Inflammatory macrophage (primary cell): ENCODE data around the gene IKBKE.
A peak's percentile ranks its signal among the peaks of the same experiment; 100 is the strongest.

Experiments used
- DNase-seq, 2 donors: peaks; one replicate each; pipeline ENCODE4 v3.0.0-alpha.2; 2020 to 2022

Gene IKBKE

DNA sequence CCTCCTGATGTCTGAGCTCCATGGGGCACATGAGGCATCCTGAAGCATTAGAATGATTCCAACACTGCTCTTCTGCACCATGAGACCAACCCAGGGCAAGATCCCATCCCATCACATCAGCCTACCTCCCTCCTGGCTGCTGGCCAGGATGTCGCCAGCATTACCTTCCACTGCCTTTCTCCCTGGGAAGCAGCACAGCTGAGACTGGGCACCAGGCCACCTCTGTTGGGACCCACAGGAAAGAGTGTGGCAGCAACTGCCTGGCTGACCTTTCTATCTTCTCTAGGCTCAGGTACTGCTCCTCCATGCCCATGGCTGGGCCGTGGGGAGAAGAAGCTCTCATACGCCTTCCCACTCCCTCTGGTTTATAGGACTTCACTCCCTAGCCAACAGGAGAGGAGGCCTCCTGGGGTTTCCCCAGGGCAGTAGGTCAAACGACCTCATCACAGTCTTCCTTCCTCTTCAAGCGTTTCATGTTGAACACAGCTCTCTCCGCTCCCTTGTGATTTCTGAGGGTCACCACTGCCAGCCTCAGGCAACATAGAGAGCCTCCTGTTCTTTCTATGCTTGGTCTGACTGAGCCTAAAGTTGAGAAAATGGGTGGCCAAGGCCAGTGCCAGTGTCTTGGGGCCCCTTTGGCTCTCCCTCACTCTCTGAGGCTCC is 26.0 kb downstream of the IKBKE start:
- peak; percentile 63 to 83 for DNase-seq

DNA sequence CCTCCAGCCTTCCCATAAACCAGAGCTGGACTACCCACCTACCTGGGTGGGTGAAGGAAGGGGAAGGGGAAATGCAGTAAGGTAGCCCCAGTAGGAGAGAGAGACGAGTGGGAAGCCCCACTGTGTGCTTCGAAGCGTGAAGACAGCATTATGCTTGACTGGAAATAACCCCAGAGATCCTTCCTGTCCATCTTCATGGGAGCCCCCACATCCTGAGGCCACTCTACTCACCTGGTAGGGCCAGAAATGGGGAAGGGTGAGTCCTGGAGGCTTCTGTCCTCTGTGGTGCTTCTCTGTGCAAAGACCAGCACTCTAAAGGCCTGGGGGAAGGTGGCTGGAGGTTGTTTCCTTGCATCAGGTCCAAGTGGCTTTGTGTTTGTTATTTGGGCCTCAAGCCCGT is 27.1 kb downstream of the IKBKE start:
- no peak for DNase-seq

DNA sequence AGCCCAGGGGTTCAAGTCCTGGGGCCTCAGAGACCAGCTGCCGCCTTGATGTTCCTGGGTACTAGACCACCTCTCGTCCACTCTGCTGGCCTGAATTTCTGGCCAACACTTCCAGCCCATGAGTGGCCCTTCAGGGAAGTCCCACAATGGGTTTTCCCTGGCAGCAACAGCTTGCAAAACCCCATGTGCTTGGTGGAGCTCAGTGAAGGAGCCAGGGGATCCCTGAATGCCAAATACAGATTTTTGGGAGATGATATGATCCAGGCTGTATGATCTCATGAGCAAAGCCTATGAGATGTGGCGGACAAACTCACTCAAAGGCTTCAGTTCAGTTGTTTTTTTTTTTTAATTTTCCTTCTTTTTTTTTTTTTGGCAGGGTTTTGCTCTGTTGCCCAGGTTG is 27.5 kb downstream of the IKBKE start:
- no peak for DNase-seq

DNA sequence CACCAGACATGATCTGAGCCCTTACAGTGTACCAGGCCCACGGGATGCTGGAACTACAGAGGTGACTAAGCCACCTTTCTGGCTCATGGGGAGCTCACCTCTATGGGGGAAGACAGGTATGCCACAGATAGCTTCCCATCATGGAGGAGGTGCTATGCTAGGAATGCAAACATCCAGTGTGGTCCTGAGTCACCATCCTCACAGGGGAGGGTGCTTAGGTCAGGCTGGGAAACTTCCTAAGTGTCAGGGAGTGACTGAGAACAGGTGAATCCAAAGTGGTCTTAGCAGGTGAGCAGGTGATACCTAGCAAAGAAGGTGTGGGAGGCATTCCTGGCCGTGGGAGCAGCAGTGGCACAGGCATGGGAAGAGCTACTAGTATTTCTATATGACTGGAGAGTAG is 28.4 kb downstream of the IKBKE start:
- no peak for DNase-seq

DNA sequence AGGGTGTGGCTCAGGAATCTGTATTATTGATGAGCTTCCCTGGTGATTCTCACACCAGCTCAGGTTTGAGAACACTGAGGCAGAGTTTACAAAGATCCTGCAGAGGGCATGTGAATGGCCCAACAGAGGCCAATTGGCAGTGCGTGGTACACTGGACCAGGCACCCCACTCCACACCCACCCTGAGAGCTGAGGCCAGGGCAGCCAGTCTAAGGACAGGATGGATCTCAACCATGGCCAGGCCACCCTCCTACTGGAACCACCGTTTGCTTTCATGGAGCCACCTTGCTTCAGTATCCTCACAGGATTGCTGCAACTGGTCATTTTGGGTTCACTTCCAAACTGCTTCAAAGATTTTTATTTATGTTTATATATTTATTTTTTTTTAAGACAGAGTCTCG is 29.8 kb downstream of the IKBKE start:
- DNase-seq: no peak

DNA sequence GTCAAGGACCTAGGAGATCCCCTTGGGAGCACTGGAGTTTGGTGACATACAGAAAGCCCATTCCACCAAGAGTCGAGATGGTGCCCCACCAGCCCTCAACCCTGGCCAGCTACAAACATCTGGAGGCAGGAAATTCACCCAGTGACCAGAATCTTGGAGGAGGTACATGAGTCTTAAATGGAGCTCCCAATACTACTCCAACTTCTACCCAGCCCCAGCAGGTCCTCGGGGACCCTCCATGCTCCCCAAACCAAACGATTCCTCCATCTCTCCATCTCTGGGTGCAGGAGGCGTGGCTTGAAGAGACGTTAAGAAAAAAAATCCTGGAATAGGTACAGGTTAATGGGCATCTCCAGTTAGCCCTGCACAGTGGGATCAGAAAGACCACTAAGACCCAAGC is 31.6 kb downstream of the IKBKE start:
- DNase-seq: no peak

GRCh38 chr1:206502403-206502802 is 32.1 kb downstream of the IKBKE start:
- no peak for DNase-seq

GRCh38 chr1:206502812-206503211 is 32.5 kb downstream of the IKBKE start:
- no peak for DNase-seq

- peak; percentile 97 to 98 for DNase-seq
These were observed 33.5 kb downstream of the IKBKE start for GRCh38 chr1:206503591-206504362.

DNA sequence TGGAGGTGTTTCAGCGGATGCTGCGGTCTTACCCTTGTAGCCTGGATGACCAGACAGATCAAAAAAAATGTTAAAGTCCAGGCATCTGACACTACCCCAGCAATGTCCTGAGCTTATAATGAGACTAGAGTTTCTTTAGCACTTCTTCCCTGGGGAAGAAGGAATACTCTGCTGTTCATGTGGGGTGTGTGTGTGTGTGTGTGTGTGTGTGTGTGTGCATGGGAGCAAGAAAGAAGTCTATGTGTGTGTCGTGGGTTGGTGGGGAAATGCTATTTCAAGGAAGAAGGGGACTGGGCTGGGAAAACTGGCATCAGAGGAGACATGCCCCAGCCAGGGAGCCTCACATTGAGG is 34.1 kb downstream of the IKBKE start:
- DNase-seq: no peak

GRCh38 chr1:206505702-206506355 is 35.6 kb downstream of the IKBKE start:
- peak in 1 of 2 donors; percentile 22 for DNase-seq

DNA sequence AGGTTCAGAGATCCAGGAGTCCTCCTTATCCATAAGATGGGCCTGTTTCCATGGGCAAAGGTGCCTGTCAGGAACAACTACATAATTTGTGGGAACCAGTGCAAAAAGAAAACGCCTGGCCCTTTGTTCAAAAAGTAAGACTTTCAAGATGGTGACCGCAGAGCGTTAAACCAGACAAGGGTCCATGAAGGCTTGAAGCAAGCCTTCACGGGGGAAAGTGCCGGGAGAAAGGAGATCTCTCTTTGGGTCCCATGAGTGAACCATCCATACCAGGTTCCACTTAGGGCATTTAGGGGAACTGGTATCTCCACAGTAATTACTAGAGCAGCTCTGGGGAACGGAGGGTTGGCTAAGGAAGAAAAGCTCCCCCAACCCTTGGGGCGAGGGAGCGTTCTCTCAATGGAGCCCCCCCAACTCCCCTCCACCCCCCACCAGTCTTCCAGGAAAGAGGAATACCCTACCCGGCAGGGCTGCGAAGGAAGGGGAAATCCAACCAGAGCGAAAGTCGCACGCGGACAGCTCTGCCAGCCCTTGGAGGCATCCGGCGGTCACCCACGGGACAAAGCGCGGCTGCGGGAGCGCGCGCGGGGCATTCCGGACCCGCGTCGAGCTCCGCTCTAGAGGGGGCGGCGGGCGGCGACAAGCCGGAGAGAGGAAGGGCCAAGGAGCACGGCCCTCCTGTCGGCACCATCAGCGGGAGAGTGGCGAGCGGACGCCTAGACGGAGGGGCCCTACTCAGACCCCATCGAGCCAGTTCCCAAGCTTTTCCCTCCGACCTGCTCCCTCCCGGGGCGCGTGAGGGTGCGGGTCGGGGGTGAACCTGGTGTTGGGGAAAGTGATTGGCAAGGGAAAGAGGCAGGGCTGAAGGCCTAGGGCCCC is 36.4 kb downstream of the IKBKE start:
- DNase-seq: peak in 1 of 2 donors; percentile 53

- DNase-seq: peak; percentile 69 to 83
These were observed 37.2 kb downstream of the IKBKE start, which contains the start of gene RASSF5 for GRCh38 chr1:206507284-206508129. TSS of gene RASSF5 (plus strand) at chr1:206507531. CDS start at chr1:206507603, 72 bp downstream.

DNA sequence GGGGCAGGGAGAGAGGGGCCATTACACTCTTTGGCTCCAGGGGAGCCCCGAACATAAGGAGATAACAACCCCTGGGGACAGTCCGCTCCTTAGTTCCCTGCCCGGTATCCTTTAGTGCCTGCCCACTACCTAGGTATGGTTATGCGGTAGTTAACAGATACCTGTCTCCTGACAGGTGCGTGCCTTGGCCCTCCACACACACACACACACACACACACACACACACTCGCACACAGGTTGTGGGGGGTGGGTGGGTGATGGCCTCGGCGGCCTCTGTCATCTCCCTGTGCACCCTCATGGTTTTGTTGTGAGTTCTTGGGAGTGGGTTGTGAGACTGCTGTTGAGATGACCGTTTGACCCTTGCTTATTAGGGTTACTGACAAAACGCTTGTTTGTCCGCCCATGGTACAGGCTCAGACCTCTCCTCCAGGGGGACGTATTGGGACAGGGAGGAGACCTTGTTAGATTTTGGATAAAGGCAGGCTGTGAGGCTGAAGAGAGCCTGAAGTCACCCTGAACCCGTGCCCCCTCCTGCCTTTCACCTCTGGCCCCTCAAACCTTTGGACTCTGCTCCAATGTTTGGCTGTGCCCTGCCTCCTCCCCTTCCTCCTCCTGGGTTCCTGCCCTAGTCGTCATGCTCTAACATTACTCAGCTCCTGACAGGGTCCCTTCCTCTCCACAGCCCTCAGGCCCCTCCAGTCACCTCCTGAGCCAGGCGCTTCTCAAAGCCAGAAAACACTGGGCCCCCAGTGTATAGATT is 38.0 kb downstream of the IKBKE start:
- no peak for DNase-seq

GRCh38 chr1:206508956-206509355 is 38.7 kb downstream of the IKBKE start:
- DNase-seq: no peak

DNA sequence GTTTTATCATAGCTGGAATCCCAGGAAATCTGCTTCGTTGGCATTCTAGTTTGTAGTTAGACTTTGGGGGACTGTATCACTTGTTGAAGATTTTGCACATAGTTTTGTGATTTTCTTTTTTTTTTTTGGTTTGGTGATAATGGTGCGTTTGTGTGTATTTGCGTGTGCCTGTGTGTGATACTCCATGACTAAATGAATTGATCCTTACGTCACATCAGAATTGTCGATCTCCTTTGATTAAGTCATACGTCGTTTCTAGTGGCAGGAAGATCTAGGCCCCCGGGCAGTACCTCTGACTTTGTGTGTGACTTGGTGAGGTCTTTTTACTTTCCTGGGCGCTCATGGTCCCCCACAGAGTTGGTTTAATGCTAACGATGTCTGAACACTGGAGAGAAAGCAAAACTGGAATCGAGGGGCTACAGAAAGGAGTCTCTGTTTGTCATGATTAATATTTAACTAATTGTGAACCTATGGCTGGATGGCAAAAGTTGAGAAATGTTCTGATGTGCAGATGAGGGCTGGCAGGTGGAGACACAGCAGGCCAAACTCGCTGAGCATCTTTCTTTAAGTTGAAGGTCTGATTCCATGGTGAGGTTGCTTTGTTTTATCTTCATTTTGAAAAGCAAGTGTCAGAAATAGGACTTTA is 39.5 kb downstream of the IKBKE start:
- no peak for DNase-seq

DNA sequence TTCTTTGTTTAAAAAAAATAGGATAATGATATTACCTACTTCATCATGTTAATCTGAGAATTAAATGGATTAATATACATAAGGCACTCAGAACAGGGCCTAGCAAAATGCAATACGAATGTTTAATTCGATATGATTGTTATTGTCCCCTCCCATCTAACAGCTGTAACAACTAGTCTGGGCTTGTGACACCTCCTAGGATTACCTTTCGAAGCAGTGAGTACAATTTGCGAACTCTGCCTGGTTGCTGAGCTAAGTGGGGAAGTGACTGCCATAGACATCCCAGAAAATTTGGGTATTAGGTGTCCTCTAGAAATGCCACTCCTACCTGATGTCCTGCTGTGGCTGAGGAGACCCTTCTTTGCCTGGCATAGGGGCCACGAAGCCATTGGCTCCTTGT is 40.1 kb downstream of the IKBKE start:
- DNase-seq: no peak

- DNase-seq: no peak
These were observed 41.2 kb downstream of the IKBKE start for GRCh38 chr1:206511362-206512057.

- DNase-seq: no peak
These were observed 42.0 kb downstream of the IKBKE start for GRCh38 chr1:206512058-206512850.
